Stimulated activated CD4-positive, alpha-beta T cell treated with anti-CD3 and anti-CD28 coated beads, Interleukin-4, amount 100 ng/mL, for 4 hours (primary cell): ENCODE measurements around the gene GRAMD4.

Experiments used
- DNase-seq, 2 experiments: peaks; one replicate each; pipeline ENCODE4 v3.0.0-alpha.2; 2020

GRAMD4 gene

GRCh38 chr22:46675938-46676337, 55.8 kb downstream of the GRAMD4 start:
- no peak for DNase-seq

GRCh38 chr22:46676479-46676878, 56.3 kb downstream of the GRAMD4 start:
- DNase-seq, result no peak

- no peak for DNase-seq
Measured at GRCh38 chr22:46676881-46677280, 56.7 kb downstream of the GRAMD4 start.

GRCh38 chr22:46677323-46678002, 57.3 kb downstream of the GRAMD4 start:
- no peak for DNase-seq

GRCh38 chr22:46678003-46678657, 57.9 kb downstream of the GRAMD4 start:
- DNase-seq, result no peak

- DNase-seq, result no peak
Measured at GRCh38 chr22:46678785-46679700, 58.9 kb downstream of the GRAMD4 start.

GRCh38 chr22:46679706-46680269, 59.6 kb downstream of the GRAMD4 start:
- DNase-seq, result no peak

- DNase-seq, result no peak
Measured at GRCh38 chr22:46681010-46681409, 60.8 kb downstream of the GRAMD4 start.

GRCh38 chr22:46682011-46682731, 62.0 kb downstream of the GRAMD4 start:
- DNase-seq, result no peak

- DNase-seq, result no peak
Measured at GRCh38 chr22:46684706-46685105, 64.5 kb downstream of the GRAMD4 start.

GRCh38 chr22:46686221-46687047, 66.2 kb downstream of the GRAMD4 start:
- no peak for DNase-seq

GRCh38 chr22:46687048-46687444, 66.9 kb downstream of the GRAMD4 start:
- DNase-seq, result no peak

- no peak for DNase-seq
Measured at GRCh38 chr22:46687460-46687859, 67.3 kb downstream of the GRAMD4 start.

GRCh38 chr22:46688949-46689348, 68.8 kb downstream of the GRAMD4 start:
- DNase-seq, result no peak

- no peak for DNase-seq
Measured at GRCh38 chr22:46690146-46690545, 70.0 kb downstream of the GRAMD4 start.

- no peak for DNase-seq
Measured at GRCh38 chr22:46691571-46691970, 71.4 kb downstream of the GRAMD4 start.

- DNase-seq, result no peak
Measured at GRCh38 chr22:46693634-46694415, 73.6 kb downstream of the GRAMD4 start.

- DNase-seq, result no peak
Measured at GRCh38 chr22:46694416-46695170, 74.4 kb downstream of the GRAMD4 start.

- DNase-seq, result no peak
Measured at GRCh38 chr22:46695346-46696228, 75.4 kb downstream of the GRAMD4 start.
